DOHH2 (cell line): ENCODE results near the gene USP49.

ENCODE experiments used
- H3F3A ChIP-seq: fragments of 200-600 bp; sonication (generic), shearing (Covaris generic); 2 replicates; pipeline ENCODE4 v1.6.0; 2016; ENCODE audit warnings: antibody characterized with exemption, mild to moderate bottlenecking; ENCODE audit not compliant: control insufficient read depth, insufficient read depth
- H3K27ac ChIP-seq: fragments of 200-600 bp; sonication (generic); 2 replicates; pipeline ENCODE4 v1.5.1; 2014; ENCODE audit warnings: low read depth, mild to moderate bottlenecking, low read length, moderate library complexity
- H3K27me3 ChIP-seq: fragments of 200-600 bp; sonication (generic); 2 replicates; pipeline ENCODE4 v1.6.1; 2014; ENCODE audit warnings: mild to moderate bottlenecking, low read length, mixed read lengths; ENCODE audit not compliant: control insufficient read depth
- H3K36me3 ChIP-seq: fragments of 200-600 bp; sonication (generic); 2 replicates; pipeline ENCODE4 v1.6.1; 2014; ENCODE audit warnings: mild to moderate bottlenecking, low read length, moderate library complexity, mixed read lengths; ENCODE audit not compliant: control insufficient read depth
- H3K4me1 ChIP-seq: fragments of 200-600 bp; sonication (generic); 2 replicates; pipeline ENCODE4 v1.6.1; 2014; ENCODE audit warnings: mild to moderate bottlenecking, low read length, mixed read lengths; ENCODE audit not compliant: control insufficient read depth
- H3K4me2 ChIP-seq: fragments of 200-600 bp; sonication (generic); 2 replicates; pipeline ENCODE4 v1.6.0; 2014; ENCODE audit warnings: mild to moderate bottlenecking, low read length, moderate library complexity
- H3K4me3 ChIP-seq: fragments of 200-600 bp; sonication (generic); 2 replicates; pipeline ENCODE4 v1.5.1; 2014; ENCODE audit warnings: mild to moderate bottlenecking, low read length, mixed read lengths
- H3K79me2 ChIP-seq: fragments of 200-600 bp; sonication (generic); 2 replicates; pipeline ENCODE4 v1.6.1; 2014; ENCODE audit warnings: mild to moderate bottlenecking, low read length, mixed read lengths; ENCODE audit not compliant: control insufficient read depth
- H3K9me2 ChIP-seq: fragments of 200-600 bp; sonication (generic); replicated peaks from 2 replicates; pipeline ENCODE4 v1.6.1; 2014; ENCODE audit warnings: mild to moderate bottlenecking, low read length, mixed read lengths; ENCODE audit not compliant: control insufficient read depth
- H3K9me3 ChIP-seq: fragments of 200-600 bp; sonication (generic); 2 replicates; pipeline ENCODE4 v1.6.1; 2014; ENCODE audit warnings: antibody characterized with exemption, low read length, mixed read lengths; ENCODE audit not compliant: control insufficient read depth, insufficient read depth
- H4K20me1 ChIP-seq: fragments of 200-600 bp; sonication (generic); 2 replicates; pipeline ENCODE4 v1.6.0; 2014; ENCODE audit warnings: low read depth, mild to moderate bottlenecking, antibody characterized with exemption, low read length, moderate library complexity; ENCODE audit not compliant: control insufficient read depth, insufficient read depth
- EZH2phosphoT487 ChIP-seq: fragments of 200-600 bp; sonication (generic); IDR thresholded peaks from 2 replicates; pipeline ENCODE4 v1.6.1; 2017; ENCODE audit warnings: borderline replicate concordance, mild to moderate bottlenecking, antibody characterized with exemption, low read length, moderate library complexity, mixed read lengths
- TF ChIP-seq, protein P1 (sequence below): fragments of 200-600 bp; sonication (generic); IDR thresholded peaks from one replicate; pipeline ENCODE4 v1.5.1; 2014; ENCODE audit warnings: antibody characterized with exemption, mild to moderate bottlenecking, low read depth, low read length; ENCODE audit not compliant: poor library complexity, severe bottlenecking

USP49 gene

DNA sequence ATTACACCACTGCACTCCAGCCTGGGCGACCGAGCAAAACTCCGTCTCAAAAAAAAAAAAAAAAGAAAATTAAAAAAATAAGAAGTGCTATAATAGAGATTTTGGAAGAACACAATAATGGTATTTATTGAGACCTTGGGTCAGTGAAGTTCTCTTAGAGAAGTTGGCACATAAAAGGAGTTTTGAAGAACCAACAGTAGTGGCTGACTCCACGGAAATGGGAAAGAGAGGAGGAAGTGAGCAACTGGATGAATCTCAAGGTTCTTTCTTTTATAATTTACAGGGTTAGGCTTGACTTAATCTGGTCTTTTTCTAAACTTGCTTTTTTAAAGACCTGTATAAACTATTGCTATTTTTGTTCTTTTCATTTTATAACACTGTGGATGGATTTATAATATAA lies 54.8 kb downstream of the USP49 start:
- Histone ChIP-seq H3K4me2 (no peak overlapping the region), H3K9me3 (no peaks in the 10 kb centered on the region), H3F3A (no peaks in the 10 kb centered on the region), H3K4me1 (peaks cover 4% of the 10 kb centered on the region; the same call in 1 of the 2 replicates), H3K9me2 (no peaks in the 10 kb centered on the region), H4K20me1 (no peaks in the 10 kb centered on the region), H3K27me3 (no peaks in the 10 kb centered on the region), H3K4me3 (no peak overlapping the region), H3K27ac (no peak overlapping the region), H3K79me2 (peaks cover 17% of the 10 kb centered on the region), H3K36me3 (no peaks in the 10 kb centered on the region)
- TF ChIP-seq EZH2phosphoT487 = no peak
- TF ChIP-seq, protein P1, sequence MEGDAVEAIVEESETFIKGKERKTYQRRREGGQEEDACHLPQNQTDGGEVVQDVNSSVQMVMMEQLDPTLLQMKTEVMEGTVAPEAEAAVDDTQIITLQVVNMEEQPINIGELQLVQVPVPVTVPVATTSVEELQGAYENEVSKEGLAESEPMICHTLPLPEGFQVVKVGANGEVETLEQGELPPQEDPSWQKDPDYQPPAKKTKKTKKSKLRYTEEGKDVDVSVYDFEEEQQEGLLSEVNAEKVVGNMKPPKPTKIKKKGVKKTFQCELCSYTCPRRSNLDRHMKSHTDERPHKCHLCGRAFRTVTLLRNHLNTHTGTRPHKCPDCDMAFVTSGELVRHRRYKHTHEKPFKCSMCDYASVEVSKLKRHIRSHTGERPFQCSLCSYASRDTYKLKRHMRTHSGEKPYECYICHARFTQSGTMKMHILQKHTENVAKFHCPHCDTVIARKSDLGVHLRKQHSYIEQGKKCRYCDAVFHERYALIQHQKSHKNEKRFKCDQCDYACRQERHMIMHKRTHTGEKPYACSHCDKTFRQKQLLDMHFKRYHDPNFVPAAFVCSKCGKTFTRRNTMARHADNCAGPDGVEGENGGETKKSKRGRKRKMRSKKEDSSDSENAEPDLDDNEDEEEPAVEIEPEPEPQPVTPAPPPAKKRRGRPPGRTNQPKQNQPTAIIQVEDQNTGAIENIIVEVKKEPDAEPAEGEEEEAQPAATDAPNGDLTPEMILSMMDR = no peak

DNA sequence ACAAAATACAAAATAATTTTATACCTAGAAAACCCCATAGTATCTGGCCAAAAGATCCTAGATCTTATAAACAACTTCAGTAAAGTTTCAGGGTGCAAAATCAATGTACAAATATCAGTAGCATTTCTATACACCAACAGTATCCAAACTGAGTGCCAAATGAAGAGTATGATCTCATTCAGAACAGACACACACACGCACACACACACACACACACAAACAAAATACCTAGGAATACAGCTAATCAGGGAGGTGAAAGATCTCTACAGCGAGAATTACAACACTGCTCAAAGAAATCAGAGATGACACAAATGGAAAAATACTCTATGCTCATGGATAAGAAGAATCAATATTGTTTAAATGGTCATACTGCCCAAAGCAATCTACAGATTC lies 58.5 kb downstream of the USP49 start:
- H3K27me3 ChIP-seq = no peaks in the 10 kb centered on the region
- H3K4me1 ChIP-seq = peaks cover 4% of the 10 kb centered on the region; the same call in 1 of the 2 replicates
- H3K27ac ChIP-seq = no peak overlapping the region

GRCh38 chr6:41836022-41836659 lies 59.0 kb downstream of the USP49 start:
- H3F3A ChIP-seq = no peaks in the 10 kb centered on the region
- H3K4me1 ChIP-seq = peaks cover 4% of the 10 kb centered on the region; the same call in 1 of the 2 replicates
- H3K27ac ChIP-seq = no peak overlapping the region
- no peak for TF ChIP-seq EZH2phosphoT487
- TF ChIP-seq, protein P1 = no peak
- no peaks in the 10 kb centered on the region for H3K27me3 ChIP-seq
- H3K36me3 ChIP-seq = no peaks in the 10 kb centered on the region; the same call in 1 of the 2 replicates
- H3K4me3 ChIP-seq = no peak overlapping the region
- no peak overlapping the region for H3K4me2 ChIP-seq
- no peaks in the 10 kb centered on the region for H3K9me3 ChIP-seq
- peaks cover 20% of the 10 kb centered on the region for H3K79me2 ChIP-seq
- H4K20me1 ChIP-seq = no peaks in the 10 kb centered on the region
- no peaks in the 10 kb centered on the region for H3K9me2 ChIP-seq

More for the DNA sequence above, 58.5 kb downstream of the USP49 start:
- Histone ChIP-seq H3K4me2 (no peak overlapping the region), H3K9me3 (no peaks in the 10 kb centered on the region), H3K4me3 (no peak overlapping the region), H4K20me1 (no peaks in the 10 kb centered on the region), H3F3A (no peaks in the 10 kb centered on the region), H3K36me3 (no peaks in the 10 kb centered on the region; the same call in 1 of the 2 replicates), H3K9me2 (no peaks in the 10 kb centered on the region), H3K79me2 (peaks cover 20% of the 10 kb centered on the region)
- TF ChIP-seq, protein P1 = no peak
